Natural killer cell (primary cell): ENCODE measurements around the gene FREY1. TPM values are rescaled to one million over a fixed set of nuclear protein-coding genes. Genes with fewer than 3 reads are reported as not detected.

ENCODE experiments used
- ATAC-seq, 3 donors: fragments of 150-1000 bp in 2 of 3; fragments of 200-7000 bp in 1 of 3; cut with Tn5 transposase; 1 replicate in 1 of 3; 2 replicates in 2 of 3; pipeline ENCODE4 v1.10.0; 2021; ENCODE audit warnings: mild to moderate bottlenecking in 2 of 3, moderate library complexity in 2 of 3
- DNase-seq, 2 donors: peaks; one replicate each; pipeline versions ENCODE4 v3.0.0 to v3.0.0-alpha.2; 2013 to 2021; ENCODE audit warnings: mixed read lengths in 1 of 2
- H3K27ac ChIP-seq: one replicate; pipeline ENCODE4 v1.5.1; 2013; ENCODE audit warnings: mild to moderate bottlenecking, low read length
- H3K27me3 ChIP-seq: one replicate; pipeline ENCODE4 v1.6.1; 2013; ENCODE audit warnings: low read length; ENCODE audit not compliant: control insufficient read depth, insufficient read depth
- H3K36me3 ChIP-seq: one replicate; pipeline ENCODE4 v1.6.1; 2013; ENCODE audit warnings: low read length; ENCODE audit not compliant: control insufficient read depth, insufficient read depth
- H3K4me1 ChIP-seq: one replicate; pipeline ENCODE4 v1.6.1; 2013; ENCODE audit warnings: low read length; ENCODE audit not compliant: control insufficient read depth, insufficient read depth
- H3K4me3 ChIP-seq: one replicate; pipeline ENCODE4 v1.5.1; 2013; ENCODE audit warnings: low read length
- H3K9me3 ChIP-seq: one replicate; pipeline ENCODE4 v1.6.1; 2013; ENCODE audit warnings: low read length; ENCODE audit not compliant: control insufficient read depth, insufficient read depth
- H3K27ac Mint-ChIP-seq, 2 donors: one replicate each; pipeline ENCODE4 v1.8.0; 2022; ENCODE audit warnings: mild to moderate bottlenecking in 2 of 2, mixed read lengths in 2 of 2, moderate library complexity in 1 of 2
- H3K27me3 Mint-ChIP-seq, 2 donors: one replicate each; pipeline ENCODE4 v1.8.0; 2022; ENCODE audit warnings: low read depth in 2 of 2, mixed read lengths in 2 of 2
- H3K36me3 Mint-ChIP-seq: one replicate; pipeline ENCODE4 v1.8.0; 2022; ENCODE audit warnings: mixed read lengths
- H3K4me1 Mint-ChIP-seq, 2 donors: one replicate each; pipeline ENCODE4 v1.8.0; 2022; ENCODE audit warnings: mixed read lengths in 2 of 2
- H3K4me3 Mint-ChIP-seq: one replicate; pipeline ENCODE4 v1.8.0; 2022; ENCODE audit warnings: mild to moderate bottlenecking, moderate library complexity, mixed read lengths
- H3K9me3 Mint-ChIP-seq, 2 donors: one replicate each; pipeline ENCODE4 v1.8.0; 2022; ENCODE audit warnings: mixed read lengths in 2 of 2
- CTCF ChIP-seq: fragments of 200-600 bp; IDR thresholded peaks from one replicate; pipeline ENCODE4 v1.8.0; 2022; ENCODE audit warnings: antibody characterized with exemption
- WGBS: methylation state at CpG from one replicate; pipeline ENCODE4 v1.1.7; 2013; ENCODE audit warnings: missing lambda C conversion rate; ENCODE audit not compliant: insufficient coverage; 5-methylcytosine and 5-hydroxymethylcytosine counted together
- intact Hi-C: fragments of 100-400 bp; cut with micrococcal nuclease; formaldehyde crosslinking; loops from one replicate; pipeline ENCODE4 v1.14.2; 2022
- total RNA-seq, 4 donors: library from RNA; stranded (reverse); fragments of 120-200 nt in 1 of 4; gene quantifications; one replicate each; pipeline versions ENCODE4 v1.2.3 to v1.2.4, GENCODE V29; 2013 to 2022

Gene FREY1
- total RNA-seq, 3 donors from 2014 or later (not counting 1 experiment from before 2014, with no cell fraction given), result 3.7 to 6.8 (median 3.9) TPM

- no peak overlapping the region for H3K27ac Mint-ChIP-seq
- no peak for DNase-seq
- intact Hi-C loops, result loop anchor here (10.0 kb wide), 1 partner anchor 214 kb away; the partner anchor contains the start of gene PHF21A
- no peak for ATAC-seq
- Histone ChIP-seq H3K27me3 (no peaks in the 10 kb centered on the region), H3K9me3 (no peaks in the 10 kb centered on the region), H3K4me3 (no peak overlapping the region), H3K36me3 (peaks cover 54% of the 10 kb centered on the region), H3K27ac (no peak overlapping the region), H3K4me1 (peaks cover 14% of the 10 kb centered on the region)
- H3K4me3 Mint-ChIP-seq, result no peak overlapping the region
- no peaks in the 10 kb centered on the region for H3K27me3 Mint-ChIP-seq
- H3K9me3 Mint-ChIP-seq, result no peaks in the 10 kb centered on the region
- peaks cover 6 to 18% of the 10 kb centered on the region in 2 donors for H3K4me1 Mint-ChIP-seq
- 98% methylated on average over 9 of the region's 9 CpGs for WGBS
- no peaks in the 10 kb centered on the region for H3K36me3 Mint-ChIP-seq
- TF ChIP-seq CTCF, result no peak
Observed at GRCh38 chr11:45910623-45911022, 3.6 kb upstream of the FREY1 start.

- intact Hi-C loops, result loop anchor here (10.0 kb wide), 1 partner anchor 215 kb away; the partner anchor contains the start of gene PHF21A
- Mint-ChIP-seq H3K27ac (no peak overlapping the region), H3K4me1 (peaks cover 5 to 15% of the 10 kb centered on the region in 2 donors), H3K4me3 (no peak overlapping the region), H3K36me3 (no peaks in the 10 kb centered on the region), H3K27me3 (no peaks in the 10 kb centered on the region), H3K9me3 (no peaks in the 10 kb centered on the region)
- H3K4me3 ChIP-seq, result no peak overlapping the region
- TF ChIP-seq CTCF, result no peak
- no peak for DNase-seq
- peaks cover 46% of the 10 kb centered on the region for H3K36me3 ChIP-seq
- H3K27ac ChIP-seq, result no peak overlapping the region
- H3K27me3 ChIP-seq, result no peaks in the 10 kb centered on the region
- ATAC-seq, result no peak
- 90% methylated on average over 32 of the region's 32 CpGs for WGBS
- no peaks in the 10 kb centered on the region for H3K9me3 ChIP-seq
- H3K4me1 ChIP-seq, result peaks cover 18% of the 10 kb centered on the region
Observed at GRCh38 chr11:45909594-45910475, 2.8 kb upstream of the FREY1 start.

- no peak overlapping the region for H3K27ac ChIP-seq
- no peaks in the 10 kb centered on the region for H3K27me3 ChIP-seq
- ATAC-seq (no peak), DNase-seq (no peak)
- Mint-ChIP-seq H3K36me3 (no peaks in the 10 kb centered on the region), H3K9me3 (no peaks in the 10 kb centered on the region), H3K27ac (peak overlapping the region; percentile 48 to 89), H3K4me3 (no peak overlapping the region), H3K4me1 (peaks cover 5 to 15% of the 10 kb centered on the region in 2 donors), H3K27me3 (no peaks in the 10 kb centered on the region)
- H3K9me3 ChIP-seq, result no peaks in the 10 kb centered on the region
- no peak overlapping the region for H3K4me3 ChIP-seq
- 86% methylated on average over 8 of the region's 8 CpGs for WGBS
- intact Hi-C loops, result no loop called here
- H3K4me1 ChIP-seq, result peaks cover 18% of the 10 kb centered on the region
- H3K36me3 ChIP-seq, result peaks cover 27% of the 10 kb centered on the region
- TF ChIP-seq CTCF, result no peak
Observed at GRCh38 chr11:45907911-45908370, 870 bp upstream of the FREY1 start.
